ENCODE measurements around the gene DDAH2. TPM values are rescaled to one million over a fixed set of nuclear protein-coding genes. Genes with fewer than 3 reads are reported as not detected.

The DDAH2 gene
- total RNA-seq, 4 donors from 2014 or later: 78.1 to 119 (median 100) TPM

GRCh38 chr6:31706599-31706998 lies 22.5 kb downstream of the DDAH2 start, which contains the start of gene LY6G6F:
Gene LY6G6F, plus strand, starts transcription at chr6:31706866. Its CDS starts 41 bp downstream, at chr6:31706907.
- Histone ChIP-seq H3K36me3 (no peaks in the 10 kb centered on the region), H3K27ac (replicated peaks in 1 of 4) (no peak within 1 kb of the TSS), H3K27me3 (peaks cover 0 to 6% (median 0%) of the 10 kb centered on the region in 4 donors), H3K4me3 (no peak within 1 kb of the TSS), H3K4me1 (peaks cover 11 to 15% (median 14%) of the 10 kb centered on the region in 4 donors), H3K9me3 (no peaks in the 10 kb centered on the region)
- TF ChIP-seq POLR2AphosphoS5 (IDR thresholded peaks at IDR 0.05) (no peak), POLR2A (IDR thresholded peaks at IDR 0.05; ENCODE audit: low read depth) (no peak), CTCF (IDR thresholded peaks at IDR 0.05) (no peak)
- intact Hi-C loops (cut with DNase I): no loop called here
- 65% methylated on average over 3 of the region's 3 CpGs for WGBS
- DNase-seq (ENCODE audit: extremely low spot score): no peak

GRCh38 chr6:31705931-31706330 lies 23.2 kb downstream of the DDAH2 start:
- Histone ChIP-seq H3K36me3 (peaks cover 0 to 2% (median under 1%) of the 10 kb centered on the region in 4 donors), H3K4me1 (peaks cover 18 to 22% (median 21%) of the 10 kb centered on the region in 4 donors), H3K9me3 (no peaks in the 10 kb centered on the region), H3K4me3 (no peak overlapping the region), H3K27me3 (peaks cover 0 to 6% (median 0%) of the 10 kb centered on the region in 4 donors), H3K27ac (replicated peaks in 1 of 4) (no peak overlapping the region)
- no peak for DNase-seq (ENCODE audit: extremely low spot score)
- intact Hi-C loops (cut with DNase I): no loop called here
- TF ChIP-seq POLR2A (IDR thresholded peaks at IDR 0.05; ENCODE audit: low read depth): no peak
- TF ChIP-seq EP300 (IDR thresholded peaks at IDR 0.05): no peak
- no peak for TF ChIP-seq POLR2AphosphoS5 (IDR thresholded peaks at IDR 0.05)
- TF ChIP-seq CTCF (IDR thresholded peaks at IDR 0.05): no peak
- WGBS: 86% methylated on average over 6 of the region's 6 CpGs

GRCh38 chr6:31702819-31703716 lies 26.0 kb downstream of the DDAH2 start, which contains the start of gene ABHD16A:
Gene ABHD16A, minus strand, starts transcription at chr6:31703324. Its CDS starts 43 bp downstream, at chr6:31703281.
- no peak for TF ChIP-seq EP300 (IDR thresholded peaks at IDR 0.05)
- TF ChIP-seq CTCF (IDR thresholded peaks at IDR 0.05): peak in 1 of 3 experiments; percentile 20
- peak; percentile 99 to 100 for TF ChIP-seq POLR2AphosphoS5 (IDR thresholded peaks at IDR 0.05)
- TF ChIP-seq POLR2A (IDR thresholded peaks at IDR 0.05; ENCODE audit: low read depth): peak; percentile 99
- peaks cover 12 to 29% (median 19%) of the 10 kb centered on the region in 4 donors for H3K36me3 ChIP-seq
- peak within 1 kb of the TSS; percentile 64 to 86 (median 80) for H3K4me3 ChIP-seq
- WGBS: 2% methylated on average over 46 of the region's 54 CpGs
- H3K27ac ChIP-seq (replicated peaks in 1 of 4): peak within 1 kb of the TSS; percentile 90 to 99 (median 97)
- H3K9me3 ChIP-seq: no peaks in the 10 kb centered on the region
- intact Hi-C loops (cut with DNase I): no loop called here
- H3K4me1 ChIP-seq: peaks cover 21 to 41% (median 32%) of the 10 kb centered on the region in 4 donors
- H3K27me3 ChIP-seq: no peaks in the 10 kb centered on the region
- DNase-seq (ENCODE audit: extremely low spot score): peak; percentile 100

GRCh38 chr6:31702405-31702818 lies 26.7 kb downstream of the DDAH2 start:
- H3K27me3 ChIP-seq: no peaks in the 10 kb centered on the region
- peaks cover 12 to 36% (median 22%) of the 10 kb centered on the region in 4 donors for H3K36me3 ChIP-seq
- peak overlapping the region; percentile 64 to 86 (median 80) for H3K4me3 ChIP-seq
- H3K27ac ChIP-seq (replicated peaks in 1 of 4): peak overlapping the region; percentile 90 to 99 (median 97)
- intact Hi-C loops (cut with DNase I): no loop called here
- peaks cover 21 to 45% (median 32%) of the 10 kb centered on the region in 4 donors for H3K4me1 ChIP-seq
- TF ChIP-seq POLR2AphosphoS5 (IDR thresholded peaks at IDR 0.05) (no peak), EP300 (IDR thresholded peaks at IDR 0.05) (no peak), CTCF (IDR thresholded peaks at IDR 0.05) (no peak), POLR2A (IDR thresholded peaks at IDR 0.05; ENCODE audit: low read depth) (no peak)
- WGBS: under 1% methylated on average over 10 of the region's 10 CpGs
- no peaks in the 10 kb centered on the region for H3K9me3 ChIP-seq
- DNase-seq (ENCODE audit: extremely low spot score): no peak
